DND-41 (cell line): ENCODE data around the gene GAS5.

Source experiments
- ATAC-seq: fragments of 200-7000 bp; cut with Tn5 transposase; 3 replicates; pipeline ENCODE4 v1.9.1; 2021; ENCODE audit warnings: low read depth; ENCODE audit not compliant: insufficient read depth
- DNase-seq: peaks from one replicate; pipeline ENCODE4 v3.0.0-alpha.2; 2020
- H2AFZ ChIP-seq: 2 replicates; pipeline ENCODE4 v1.6.0; 2012; ENCODE audit warnings: low read depth, low read length
- H3K27ac ChIP-seq: 2 replicates; pipeline ENCODE4 v1.5.1; 2012; ENCODE audit warnings: low read length, inconsistent platforms
- H3K27me3 ChIP-seq: fragments of 200-600 bp; sonication (generic); 2 replicates; pipeline ENCODE4 v1.6.0; 2012; ENCODE audit warnings: low read length, mild to moderate bottlenecking, inconsistent platforms; ENCODE audit not compliant: insufficient read depth, poor library complexity
- H3K36me3 ChIP-seq: 2 replicates; pipeline ENCODE4 v1.5.1; 2012; ENCODE audit warnings: low read length, inconsistent platforms; ENCODE audit not compliant: insufficient read depth
- H3K4me1 ChIP-seq: 2 replicates; pipeline ENCODE4 v1.5.1; 2012; ENCODE audit warnings: mild to moderate bottlenecking, low read length; ENCODE audit not compliant: insufficient read depth
- H3K4me2 ChIP-seq: 2 replicates; pipeline ENCODE4 v1.6.0; 2012; ENCODE audit warnings: mild to moderate bottlenecking, moderate library complexity, low read length, inconsistent platforms; ENCODE audit not compliant: insufficient read depth
- H3K4me3 ChIP-seq, 2 experiments: fragments of 200-600 bp in 1 of 2; shearing (Covaris generic) in 1 of 2; 2 replicates each; pipeline ENCODE4 v1.5.1; 2012 to 2016; ENCODE audit warnings: inconsistent platforms in 2 of 2, low read length in 2 of 2, mild to moderate bottlenecking in 2 of 2, low read depth in 1 of 2, moderate library complexity in 1 of 2
- H3K79me2 ChIP-seq: 2 replicates; pipeline ENCODE4 v1.6.0; 2012; ENCODE audit warnings: low read length, inconsistent platforms; ENCODE audit not compliant: insufficient read depth
- H3K9ac ChIP-seq: 2 replicates; pipeline ENCODE4 v1.6.0; 2012; ENCODE audit warnings: low read depth, mild to moderate bottlenecking, inconsistent platforms, low read length, moderate library complexity
- H3K9me3 ChIP-seq: 2 replicates; pipeline ENCODE4 v1.5.1; 2012; ENCODE audit warnings: low read length, moderate library complexity, mild to moderate bottlenecking, inconsistent platforms; ENCODE audit not compliant: insufficient read depth, severe bottlenecking
- H4K20me1 ChIP-seq: 2 replicates; pipeline ENCODE4 v1.6.0; 2012; ENCODE audit warnings: low read length; ENCODE audit not compliant: insufficient read depth
- EZH2 ChIP-seq: IDR thresholded peaks from 3 replicates; pipeline ENCODE4 v1.6.1; 2012; ENCODE audit warnings: borderline replicate concordance, low read depth, mild to moderate bottlenecking, moderate library complexity, low read length, inconsistent platforms; ENCODE audit not compliant: severe bottlenecking
- TF ChIP-seq, protein P1 (sequence below): IDR thresholded peaks from 2 replicates; pipeline ENCODE4 v1.5.1; 2012; ENCODE audit warnings: borderline replicate concordance, low read length, moderate library complexity, mild to moderate bottlenecking; ENCODE audit not compliant: poor library complexity, severe bottlenecking; ENCODE audit errors: extremely low read depth

GAS5 gene

GRCh38 chr1:173888749-173889148 is 21.0 kb upstream of the GAS5 start:
- H3K9ac ChIP-seq: no peak overlapping the region
- no peak overlapping the region for H3K4me2 ChIP-seq
- no peak overlapping the region for H3K27ac ChIP-seq
- ATAC-seq (no peak), DNase-seq (no peak)
- TF ChIP-seq, protein P1, sequence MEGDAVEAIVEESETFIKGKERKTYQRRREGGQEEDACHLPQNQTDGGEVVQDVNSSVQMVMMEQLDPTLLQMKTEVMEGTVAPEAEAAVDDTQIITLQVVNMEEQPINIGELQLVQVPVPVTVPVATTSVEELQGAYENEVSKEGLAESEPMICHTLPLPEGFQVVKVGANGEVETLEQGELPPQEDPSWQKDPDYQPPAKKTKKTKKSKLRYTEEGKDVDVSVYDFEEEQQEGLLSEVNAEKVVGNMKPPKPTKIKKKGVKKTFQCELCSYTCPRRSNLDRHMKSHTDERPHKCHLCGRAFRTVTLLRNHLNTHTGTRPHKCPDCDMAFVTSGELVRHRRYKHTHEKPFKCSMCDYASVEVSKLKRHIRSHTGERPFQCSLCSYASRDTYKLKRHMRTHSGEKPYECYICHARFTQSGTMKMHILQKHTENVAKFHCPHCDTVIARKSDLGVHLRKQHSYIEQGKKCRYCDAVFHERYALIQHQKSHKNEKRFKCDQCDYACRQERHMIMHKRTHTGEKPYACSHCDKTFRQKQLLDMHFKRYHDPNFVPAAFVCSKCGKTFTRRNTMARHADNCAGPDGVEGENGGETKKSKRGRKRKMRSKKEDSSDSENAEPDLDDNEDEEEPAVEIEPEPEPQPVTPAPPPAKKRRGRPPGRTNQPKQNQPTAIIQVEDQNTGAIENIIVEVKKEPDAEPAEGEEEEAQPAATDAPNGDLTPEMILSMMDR: no peak
- no peak for TF ChIP-seq EZH2
- H3K4me1 ChIP-seq: no peaks in the 10 kb centered on the region
- no peaks in the 10 kb centered on the region for H3K9me3 ChIP-seq
- H2AFZ ChIP-seq: no peak overlapping the region
- H3K4me3 ChIP-seq: no peak overlapping the region
- no peaks in the 10 kb centered on the region for H3K79me2 ChIP-seq
- H4K20me1 ChIP-seq: no peaks in the 10 kb centered on the region
- peaks cover 29% of the 10 kb centered on the region for H3K36me3 ChIP-seq
- H3K27me3 ChIP-seq: no peaks in the 10 kb centered on the region

- Histone ChIP-seq H3K4me1 (no peaks in the 10 kb centered on the region), H3K4me3 (no peak overlapping the region), H3K27ac (no peak overlapping the region), H3K9me3 (no peaks in the 10 kb centered on the region), H3K4me2 (no peak overlapping the region), H4K20me1 (no peaks in the 10 kb centered on the region), H2AFZ (no peak overlapping the region), H3K36me3 (peaks cover 29% of the 10 kb centered on the region), H3K9ac (no peak overlapping the region), H3K27me3 (no peaks in the 10 kb centered on the region), H3K79me2 (no peaks in the 10 kb centered on the region)
- TF ChIP-seq, protein P1: no peak
- no peak for TF ChIP-seq EZH2
- no peak for DNase-seq
- ATAC-seq: no peak
These were observed 19.8 kb upstream of the GAS5 start for GRCh38 chr1:173887627-173888026.

DNA sequence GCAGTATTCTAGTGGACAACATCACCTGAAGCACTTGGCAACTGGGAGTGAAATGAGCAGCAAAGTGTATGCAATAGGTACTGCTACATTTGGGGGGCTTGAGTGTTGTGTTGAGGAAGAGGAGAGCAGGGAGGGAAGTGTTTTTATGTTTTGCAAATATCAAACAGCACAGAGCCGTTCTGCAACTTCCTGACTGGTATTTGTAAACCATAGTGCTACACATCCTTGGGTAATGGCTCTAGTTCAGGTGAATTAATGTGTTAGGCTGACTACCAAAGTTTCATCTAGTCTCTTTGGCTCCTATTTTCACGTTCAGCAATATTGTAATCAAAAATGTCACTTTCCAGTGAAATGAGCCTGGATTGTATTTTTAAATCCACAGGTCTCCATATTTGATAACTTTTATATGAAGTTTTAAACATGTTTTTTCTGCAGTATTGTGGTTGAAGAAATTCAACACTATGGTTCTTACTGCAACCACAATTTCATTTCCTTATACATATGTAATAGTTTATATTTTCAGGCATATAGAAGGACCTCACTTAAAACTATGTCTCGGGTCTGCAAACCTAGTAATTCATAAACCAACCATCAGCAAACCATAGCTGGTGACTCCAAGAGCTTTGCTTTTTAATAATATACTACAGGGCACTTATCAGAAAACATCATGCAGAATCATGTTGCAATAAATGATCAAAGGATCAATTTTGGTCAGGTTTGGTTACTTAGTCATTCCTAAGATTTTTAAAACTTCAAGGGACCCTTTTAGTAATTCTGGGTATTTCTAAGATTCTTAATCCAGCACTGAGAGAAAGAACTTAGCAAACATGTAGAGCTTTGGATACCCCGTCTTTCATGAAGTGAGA is 19.2 kb upstream of the GAS5 start:
- Histone ChIP-seq H3K4me3 (no peak overlapping the region), H3K27me3 (no peaks in the 10 kb centered on the region), H3K27ac (no peak overlapping the region), H2AFZ (no peak overlapping the region), H3K36me3 (peaks cover 29% of the 10 kb centered on the region), H3K9me3 (no peaks in the 10 kb centered on the region), H3K79me2 (no peaks in the 10 kb centered on the region), H4K20me1 (no peaks in the 10 kb centered on the region), H3K9ac (no peak overlapping the region), H3K4me2 (no peak overlapping the region), H3K4me1 (no peaks in the 10 kb centered on the region)
- no peak for DNase-seq
- ATAC-seq: no peak
- no peak for TF ChIP-seq EZH2
- TF ChIP-seq, protein P1: no peak
